H1 (cell line): Measurements from ENCODE around the gene WDR76. TPM values are rescaled to one million over a fixed set of nuclear protein-coding genes. Genes with fewer than 3 reads are reported as not detected.

Experiments used
- ASH2L ChIP-seq: fragments of 200-600, 300-600 bp; sonication (generic); IDR thresholded peaks from one replicate; pipeline ENCODE4 v1.7.1; 2017; ENCODE audit warnings: low read length
- KDM1A ChIP-seq: fragments of 200-600, 300-600 bp; sonication (generic); IDR thresholded peaks from 2 replicates; pipeline ENCODE4 v1.7.1; 2016; ENCODE audit warnings: mild to moderate bottlenecking, low read length, borderline replicate concordance
- KDM5A ChIP-seq: fragments of 200-600 bp; IDR thresholded peaks from 2 replicates; pipeline ENCODE4 v1.7.1; 2012; ENCODE audit warnings: mild to moderate bottlenecking, low read length, inconsistent platforms, mixed read lengths
- POLR2A ChIP-seq, 2 experiments: IDR thresholded peaks; 1 replicate in 1 of 2; 2 replicates in 1 of 2; pipeline ENCODE4 v1.6.1; 2011; ENCODE audit warnings: low read depth in 2 of 2, low read length in 2 of 2, mild to moderate bottlenecking in 2 of 2; ENCODE audit errors: control extremely low read depth in 1 of 2
- POLR2AphosphoS5 ChIP-seq: IDR thresholded peaks from 2 replicates; pipeline ENCODE4 v1.6.1; 2011; ENCODE audit warnings: low read depth, low read length
- RNF2 ChIP-seq: fragments of 200-900, 300-1000 bp; sonication (generic); IDR thresholded peaks from 2 replicates; pipeline ENCODE4 v1.7.1; 2016; ENCODE audit warnings: borderline replicate concordance, low read depth, mild to moderate bottlenecking, antibody characterized with exemption, low read length; ENCODE audit not compliant: poor library complexity, severe bottlenecking; ENCODE audit errors: missing control alignments
- SP4 ChIP-seq: IDR thresholded peaks from 2 replicates; pipeline ENCODE4 v1.6.1; 2012; ENCODE audit warnings: low read length, inconsistent platforms
- polyA plus RNA-seq, 7 experiments: library from polyadenylated mRNA; depleted of rRNA in 3 of 7; stranded (reverse) in 5 of 7; unstranded in 2 of 7; fragments of >200 nt in 5 of 7; fragments of 200-250 nt in 2 of 7; gene quantifications; 1 replicate in 5 of 7; 2 replicates in 1 of 7; 4 replicates in 1 of 7; pipeline versions ENCODE4 v1.2.1 to v1.2.3, GENCODE V29; 2011 to 2013; ENCODE audit warnings: missing spikeins in 2 of 7, mixed read lengths in 2 of 7
- total RNA-seq: library from RNA; stranded (reverse); fragmentation: NEBNext Ultra II Directional; extraction: Animal tissue kit (Norgen Biotek cat#: 25700); gene quantifications from 2 replicates; pipeline ENCODE4 v1.2.1, GENCODE V29; 2021
- TF ChIP-seq, protein P1 (sequence below): IDR thresholded peaks from 2 replicates; pipeline ENCODE4 v1.6.1; 2012; ENCODE audit warnings: inconsistent platforms

Gene WDR76
- total and polyA plus RNA-seq, 2 of the 8 experiments (the other 6 are each of a cell fraction or from before 2014, with no cell fraction given), result 4.1 to 18.9 TPM

- TF ChIP-seq ASH2L (no peak), SP4 (no peak), KDM1A (peak; percentile 67; the same call in 1 of the 2 replicates), POLR2AphosphoS5 (0 out of 2 replicates have a peak, but pooled peaks have one; percentile 45), POLR2A (IDR thresholded peaks at IDR 0.05; ENCODE audit: control extremely low read depth in 1 of 2, low read depth in 2 of 2, low read length in 2 of 2) (peak in 1 of 2 experiments; percentile 43; a peak in 1 of 3 replicates), RNF2 (no peak), KDM5A (no peak)
- TF ChIP-seq, protein P1, sequence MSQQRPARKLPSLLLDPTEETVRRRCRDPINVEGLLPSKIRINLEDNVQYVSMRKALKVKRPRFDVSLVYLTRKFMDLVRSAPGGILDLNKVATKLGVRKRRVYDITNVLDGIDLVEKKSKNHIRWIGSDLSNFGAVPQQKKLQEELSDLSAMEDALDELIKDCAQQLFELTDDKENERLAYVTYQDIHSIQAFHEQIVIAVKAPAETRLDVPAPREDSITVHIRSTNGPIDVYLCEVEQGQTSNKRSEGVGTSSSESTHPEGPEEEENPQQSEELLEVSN, result peak; percentile 96
Observed at GRCh38 chr15:43826508-43827341, at the start of gene WDR76 (continued).
